ENCODE data around the gene ENPEP. TPM values are rescaled to one million over a fixed set of nuclear protein-coding genes. Genes with fewer than 3 reads are reported as not detected.

The ENPEP gene
- total RNA-seq, 1 experiment from 2014 or later = 0.33 TPM

- TF ChIP-seq KAT7 (CRISPR knock-in tag; IDR thresholded peaks at IDR 0.05; ENCODE audit: borderline replicate concordance) = no peak
- no peak for TF ChIP-seq CBFB (CRISPR knock-in tag; IDR thresholded peaks at IDR 0.05; ENCODE audit: low read depth)
- TF ChIP-seq OVOL2 (CRISPR knock-in tag; IDR thresholded peaks at IDR 0.05; ENCODE audit: borderline replicate concordance) = no peak
- no peak for TF ChIP-seq ELF4 (CRISPR knock-in tag; IDR thresholded peaks at IDR 0.05; ENCODE audit: low read depth)
- TF ChIP-seq FOXP1 (CRISPR knock-in tag; IDR thresholded peaks at IDR 0.05; ENCODE audit: borderline replicate concordance) = no peak
Measured at GRCh38 chr4:110442309-110442708, 33.6 kb upstream of the ENPEP start (continued).

- Mint-ChIP-seq H3K36me3 (no peaks in the 10 kb centered on the region), H3K4me1 (no peaks in the 10 kb centered on the region), H3K27me3 (ENCODE audit: low read depth) (peaks cover 19% of the 10 kb centered on the region), H3K9me3 (no peaks in the 10 kb centered on the region), H3K27ac (no peak overlapping the region), H3K4me3 (no peak overlapping the region)
- ChIA-PET POLR2A (no interaction called here), CTCF (no interaction called here)
- no peak for ATAC-seq
- TF ChIP-seq ZNF423 (CRISPR knock-in tag; IDR thresholded peaks at IDR 0.05) (no peak), GABPB1 (CRISPR knock-in tag; IDR thresholded peaks at IDR 0.05) (no peak), RELA (CRISPR knock-in tag; IDR thresholded peaks at IDR 0.05; ENCODE audit: borderline replicate concordance) (no peak), NFATC4 (CRISPR knock-in tag; IDR thresholded peaks at IDR 0.05) (no peak), ERG (CRISPR knock-in tag; IDR thresholded peaks at IDR 0.05) (no peak), ZBTB21 (CRISPR knock-in tag; IDR thresholded peaks at IDR 0.05; ENCODE audit: borderline replicate concordance) (no peak), MAX (CRISPR knock-in tag; IDR thresholded peaks at IDR 0.05) (no peak), ZNF263 (CRISPR knock-in tag; IDR thresholded peaks at IDR 0.05; ENCODE audit: low read depth) (no peak), CBFB (CRISPR knock-in tag; IDR thresholded peaks at IDR 0.05; ENCODE audit: low read depth) (no peak), ZMAT4 (CRISPR knock-in tag; IDR thresholded peaks at IDR 0.05) (no peak), AFF4 (CRISPR knock-in tag; IDR thresholded peaks at IDR 0.05; ENCODE audit: borderline replicate concordance) (no peak), GTF2I (CRISPR knock-in tag; conservative IDR thresholded peaks at IDR 0.05) (no peak), TEAD4 (CRISPR knock-in tag; IDR thresholded peaks at IDR 0.05) (no peak), NR2C2 (CRISPR knock-in tag; IDR thresholded peaks at IDR 0.05) (no peak), USF2 (CRISPR knock-in tag; IDR thresholded peaks at IDR 0.05) (no peak), CREB1 (CRISPR knock-in tag; IDR thresholded peaks at IDR 0.05) (no peak)
- no peak for DNase-seq (ENCODE audit: low spot score)
Measured at GRCh38 chr4:110442788-110443187, 33.2 kb upstream of the ENPEP start.

Measured in WTC11 (cell line).